AG04449 (cell line): Measurements from ENCODE around the gene LUC7L.

Experiments used
- CTCF ChIA-PET: fragments of 350-600 bp; formaldehyde crosslinking; extraction: SDS; loops from one replicate; lab custom pipeline; 2021; ENCODE audit warnings: antibody characterized with exemption; lab: Yijun Ruan, JAX
- POLR2A ChIA-PET: fragments of 400-600, 350-600 bp; formaldehyde crosslinking; extraction: SDS; loops from one replicate; lab custom pipeline; 2020; ENCODE audit warnings: antibody characterized with exemption, inconsistent platforms; lab: Yijun Ruan, JAX
- DNase-seq: peaks from one replicate; pipeline ENCODE4 v3.0.0-alpha.2; 2010; ENCODE audit warnings: low read depth, low spot score
- H3K4me3 ChIP-seq: 2 replicates; pipeline ENCODE4 v1.5.1; 2011; ENCODE audit warnings: low read depth, mild to moderate bottlenecking, control low read depth, low read length
- TF ChIP-seq, protein P1 (sequence below): IDR thresholded peaks from one replicate; pipeline ENCODE4 v1.5.1; 2011; ENCODE audit warnings: mild to moderate bottlenecking, moderate library complexity, low read length, control low read depth, inconsistent platforms; ENCODE audit not compliant: insufficient read depth; ENCODE audit errors: missing control alignments

The LUC7L gene

DNA sequence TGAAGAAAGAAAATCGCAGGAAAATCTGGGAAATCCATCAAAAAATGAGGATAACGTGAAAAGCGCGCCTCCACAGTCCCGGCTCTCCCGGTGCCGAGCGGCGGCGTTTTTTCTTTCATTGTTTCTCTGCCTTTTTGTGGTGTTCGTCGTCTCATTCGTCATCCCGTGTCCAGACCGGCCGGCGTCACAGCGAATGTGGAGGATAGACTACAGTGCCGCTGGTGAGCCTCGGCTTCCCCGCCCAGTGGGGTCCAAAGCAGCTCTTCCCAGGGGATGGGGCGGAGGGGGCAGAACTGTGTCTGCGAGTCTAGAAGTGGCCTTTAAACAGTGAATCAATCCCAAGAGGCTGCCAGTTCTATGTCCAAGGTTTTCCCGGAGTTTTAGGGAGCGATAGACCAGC is 25.2 kb upstream of the LUC7L start:
- POLR2A ChIA-PET: no interaction called here
- CTCF ChIA-PET: no interaction called here
- DNase-seq: no peak
- TF ChIP-seq, protein P1, sequence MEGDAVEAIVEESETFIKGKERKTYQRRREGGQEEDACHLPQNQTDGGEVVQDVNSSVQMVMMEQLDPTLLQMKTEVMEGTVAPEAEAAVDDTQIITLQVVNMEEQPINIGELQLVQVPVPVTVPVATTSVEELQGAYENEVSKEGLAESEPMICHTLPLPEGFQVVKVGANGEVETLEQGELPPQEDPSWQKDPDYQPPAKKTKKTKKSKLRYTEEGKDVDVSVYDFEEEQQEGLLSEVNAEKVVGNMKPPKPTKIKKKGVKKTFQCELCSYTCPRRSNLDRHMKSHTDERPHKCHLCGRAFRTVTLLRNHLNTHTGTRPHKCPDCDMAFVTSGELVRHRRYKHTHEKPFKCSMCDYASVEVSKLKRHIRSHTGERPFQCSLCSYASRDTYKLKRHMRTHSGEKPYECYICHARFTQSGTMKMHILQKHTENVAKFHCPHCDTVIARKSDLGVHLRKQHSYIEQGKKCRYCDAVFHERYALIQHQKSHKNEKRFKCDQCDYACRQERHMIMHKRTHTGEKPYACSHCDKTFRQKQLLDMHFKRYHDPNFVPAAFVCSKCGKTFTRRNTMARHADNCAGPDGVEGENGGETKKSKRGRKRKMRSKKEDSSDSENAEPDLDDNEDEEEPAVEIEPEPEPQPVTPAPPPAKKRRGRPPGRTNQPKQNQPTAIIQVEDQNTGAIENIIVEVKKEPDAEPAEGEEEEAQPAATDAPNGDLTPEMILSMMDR: no peak
- no peak overlapping the region for H3K4me3 ChIP-seq

DNA sequence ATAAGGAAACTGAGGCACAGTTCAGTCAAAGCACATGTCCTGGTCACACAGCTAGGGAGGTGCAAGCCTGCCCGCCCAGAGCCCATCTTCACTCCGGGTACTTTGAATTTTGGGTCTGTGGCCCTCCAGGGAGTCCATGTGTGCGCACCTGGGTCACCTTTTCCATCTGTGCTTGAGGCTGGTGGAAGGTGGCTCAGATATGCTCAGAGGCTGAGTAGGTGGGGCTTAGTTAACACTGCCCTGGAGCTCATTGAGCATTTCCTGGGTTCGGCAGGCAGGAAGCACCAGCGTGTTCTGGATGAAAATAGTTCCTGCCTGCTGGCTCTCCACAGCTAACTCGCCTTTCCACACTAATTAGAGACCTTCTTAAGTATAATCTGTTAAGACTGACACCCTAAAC is 24.6 kb upstream of the LUC7L start:
- ChIA-PET POLR2A (interaction anchor here (1.1 kb wide), 1 partner anchor 18 kb away, joined by 3 read pairs; no protein-coding TSS in a partner anchor), CTCF (interaction anchor here (1.8 kb wide), 1 partner anchor 19 kb away, joined by 4 read pairs; the partner anchor contains the start of gene FAM234A)
- TF ChIP-seq, protein P1: no peak
- no peak overlapping the region for H3K4me3 ChIP-seq
- DNase-seq: no peak

DNA sequence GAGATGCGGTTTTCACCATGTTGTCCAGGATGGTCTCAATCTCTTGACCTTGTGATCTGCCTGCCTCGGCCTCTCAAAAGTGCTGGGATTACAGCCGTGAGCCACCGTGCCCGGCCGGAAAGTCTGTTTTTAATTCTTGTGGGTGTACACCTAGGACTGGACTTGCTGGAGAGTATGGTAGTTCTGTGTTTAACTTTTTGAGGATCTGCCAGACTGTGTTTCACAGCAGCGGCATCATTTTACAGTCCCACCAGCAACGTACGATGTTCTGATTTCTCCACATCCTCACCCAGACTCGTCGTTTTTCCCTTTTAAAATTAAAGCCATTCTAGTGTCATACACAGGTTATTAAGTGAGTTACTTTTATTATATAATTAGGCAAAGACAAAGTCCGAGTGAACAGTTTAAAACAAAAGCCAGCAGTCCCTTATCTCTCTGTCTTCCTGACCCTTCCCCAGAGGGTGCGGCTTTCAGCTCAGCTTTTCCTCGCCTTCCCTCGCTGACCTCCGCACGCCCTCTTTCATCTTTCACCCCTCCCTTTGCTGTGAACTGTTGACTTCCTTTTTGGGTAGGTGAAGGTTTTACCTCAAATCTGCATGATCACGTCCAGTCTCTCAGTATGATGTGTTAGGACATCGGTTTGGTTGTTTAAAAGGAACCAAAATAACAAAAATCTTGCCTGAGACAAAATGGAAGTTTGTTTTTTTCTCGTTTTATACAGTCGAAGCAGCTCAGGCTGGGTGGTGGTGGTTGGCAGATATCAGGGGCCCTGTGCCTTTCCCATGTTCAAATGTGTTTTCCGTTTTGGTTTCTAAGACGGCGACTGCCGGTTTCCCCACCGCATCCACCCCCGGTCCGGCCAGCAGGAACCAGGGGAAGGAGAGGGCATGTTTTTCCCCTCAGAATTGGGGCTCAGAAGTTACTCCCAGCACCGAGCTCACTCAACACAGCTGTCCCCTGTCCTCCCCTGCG is 23.4 kb upstream of the LUC7L start:
- H3K4me3 ChIP-seq: no peak overlapping the region
- CTCF ChIA-PET: interaction anchor here (1.1 to 1.8 kb wide), 2 partner anchors 11 to 18 kb away, joined by 3 to 4 read pairs; partner anchors contain the start of gene FAM234A
- TF ChIP-seq, protein P1: no peak
- DNase-seq: no peak
- POLR2A ChIA-PET: interaction anchor here (1.1 kb wide), 1 partner anchor 17 kb away, joined by 3 read pairs; no protein-coding TSS in a partner anchor

DNA sequence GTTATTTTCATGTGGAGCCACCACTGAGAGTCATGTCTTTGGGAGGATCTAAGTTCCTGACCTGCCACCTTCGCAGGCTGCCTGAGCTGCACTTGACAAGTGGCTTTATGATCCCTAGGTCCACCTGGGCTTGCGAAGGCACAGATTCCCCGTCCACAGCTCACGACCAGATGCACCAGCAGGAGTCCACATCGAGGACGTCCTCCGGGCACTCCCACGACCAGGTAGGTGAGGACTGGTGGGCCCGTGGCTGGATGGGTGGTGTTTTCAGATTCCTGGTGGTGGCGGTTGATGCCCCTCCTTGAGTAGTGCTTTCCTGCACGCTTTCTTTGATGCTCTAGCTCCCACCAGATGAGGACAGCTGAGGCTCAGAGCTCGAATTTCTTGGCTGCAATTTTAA is 20.2 kb upstream of the LUC7L start:
- POLR2A ChIA-PET: no interaction called here
- CTCF ChIA-PET: interaction anchor here (1.0 to 1.7 kb wide), 2 partner anchors 9 to 14 kb away, joined by 3 to 6 read pairs; partner anchors contain the start of gene FAM234A
- H3K4me3 ChIP-seq: no peak overlapping the region
- DNase-seq: no peak
- TF ChIP-seq, protein P1: no peak

DNA sequence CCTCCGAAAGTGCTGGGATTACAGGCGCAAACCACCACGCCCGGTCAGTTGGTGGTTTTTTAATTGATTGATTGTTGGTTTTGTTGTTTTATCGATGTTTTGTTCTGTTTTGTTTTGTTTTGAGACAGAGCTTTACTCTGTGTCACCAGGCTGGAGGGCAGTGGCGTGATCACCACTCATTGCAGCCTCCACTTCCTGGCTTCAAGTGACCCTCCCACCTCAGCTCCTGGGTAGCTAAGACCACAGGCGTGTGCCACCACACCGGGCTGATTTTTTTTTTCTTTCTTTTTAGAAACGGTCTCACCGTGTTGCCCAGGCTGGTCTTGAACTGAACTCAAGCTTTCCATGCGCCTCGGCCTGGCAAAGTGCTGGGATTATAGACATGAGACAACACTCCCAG is 17.8 kb upstream of the LUC7L start:
- DNase-seq: no peak
- TF ChIP-seq, protein P1: no peak
- POLR2A ChIA-PET: no interaction called here
- CTCF ChIA-PET: no interaction called here
- H3K4me3 ChIP-seq: no peak overlapping the region

DNA sequence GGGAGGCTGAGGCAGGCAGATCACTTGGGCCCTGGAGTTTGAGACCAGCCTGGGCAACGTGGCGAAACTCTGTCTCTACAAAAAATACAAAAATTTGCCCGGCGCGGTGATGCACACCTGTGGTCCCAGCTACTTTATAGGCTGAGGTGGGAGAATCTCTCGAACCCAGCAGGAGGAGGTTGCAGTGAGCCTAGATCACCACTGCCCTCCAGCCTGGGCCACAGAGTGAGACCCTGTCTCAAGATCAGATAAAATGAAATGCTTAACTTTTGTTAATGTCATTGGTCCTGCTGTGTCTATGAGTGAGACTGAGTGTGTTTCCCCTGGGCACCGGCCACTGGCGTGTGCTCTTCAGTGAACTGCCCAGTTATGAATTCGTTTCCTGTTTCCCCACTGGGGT is 15.9 kb upstream of the LUC7L start:
- POLR2A ChIA-PET: no interaction called here
- CTCF ChIA-PET: interaction anchor here (2.8 kb wide), 1 partner anchor 10 kb away, joined by 15 read pairs; the partner anchor contains the start of gene FAM234A
- no peak for DNase-seq
- no peak overlapping the region for H3K4me3 ChIP-seq
- TF ChIP-seq, protein P1: no peak
